Activated naive CD8-positive, alpha-beta T cell treated with anti-CD3 and anti-CD28 coated beads, Interleukin-2, amount 10 ng/mL, durations not matched to agents 7 days and 5 days (primary cell): ENCODE data around the gene CTNNB1. TPM values are rescaled to one million over a fixed set of nuclear protein-coding genes. Genes with fewer than 3 reads are reported as not detected.

Experiments used
- ATAC-seq: fragments of 150-1000 bp; cut with Tn5 transposase; one replicate; pipeline ENCODE4 v1.10.0; 2021; ENCODE audit warnings: low read depth, moderate library complexity
- POLR2A ChIA-PET: fragments of 350-600 bp; sonication (Branson Sonifier 250); formaldehyde crosslinking; loops from one replicate; lab custom pipeline; 2021; ENCODE audit warnings: antibody characterized with exemption; lab: Charles Lee
- DNase-seq: peaks from one replicate; pipeline ENCODE4 v3.0.0; 2021
- H3K27ac Mint-ChIP-seq: one replicate; pipeline ENCODE4 v1.8.0; 2022; ENCODE audit warnings: mild to moderate bottlenecking, mixed read lengths
- H3K27me3 Mint-ChIP-seq: one replicate; pipeline ENCODE4 v1.8.0; 2022; ENCODE audit warnings: mild to moderate bottlenecking, moderate library complexity, mixed read lengths
- H3K36me3 Mint-ChIP-seq: one replicate; pipeline ENCODE4 v1.8.0; 2021; ENCODE audit warnings: mild to moderate bottlenecking, mixed read lengths
- H3K4me1 Mint-ChIP-seq: one replicate; pipeline ENCODE4 v1.8.0; 2021; ENCODE audit warnings: mixed read lengths
- H3K4me3 Mint-ChIP-seq: one replicate; pipeline ENCODE4 v1.8.0; 2022; ENCODE audit warnings: mild to moderate bottlenecking, moderate library complexity, mixed read lengths
- H3K9me3 Mint-ChIP-seq: one replicate; pipeline ENCODE4 v1.8.0; 2021; ENCODE audit warnings: mixed read lengths
- total RNA-seq, 2 experiments: library from RNA; stranded (reverse); gene quantifications; one replicate each; pipeline ENCODE4 v1.2.3, GENCODE V29; 2021

CTNNB1 gene
- total RNA-seq, 2 experiments from 2014 or later = 135 to 139 TPM

- no peak overlapping the region for H3K4me3 Mint-ChIP-seq
- ATAC-seq (no peak), DNase-seq (no peak)
- H3K27me3 Mint-ChIP-seq = no peaks in the 10 kb centered on the region
- H3K27ac Mint-ChIP-seq = no peak overlapping the region
- no peaks in the 10 kb centered on the region for H3K4me1 Mint-ChIP-seq
- POLR2A ChIA-PET = no interaction called here
- H3K9me3 Mint-ChIP-seq = no peaks in the 10 kb centered on the region
- peaks cover 48% of the 10 kb centered on the region for H3K36me3 Mint-ChIP-seq
These were observed 38.6 kb downstream of the CTNNB1 start for GRCh38 chr3:41237907-41238306.

GRCh38 chr3:41239587-41239986 is 40.3 kb downstream of the CTNNB1 start:
- no peak for ATAC-seq

GRCh38 chr3:41241161-41241560 is 41.9 kb downstream of the CTNNB1 start:
- Mint-ChIP-seq H3K36me3 (peaks cover 33% of the 10 kb centered on the region), H3K27ac (no peak overlapping the region), H3K9me3 (no peaks in the 10 kb centered on the region), H3K4me1 (no peaks in the 10 kb centered on the region), H3K4me3 (no peak overlapping the region), H3K27me3 (no peaks in the 10 kb centered on the region)
- ATAC-seq (no peak), DNase-seq (no peak)
- POLR2A ChIA-PET = no interaction called here

More at GRCh38 chr3:41239587-41239986, 40.3 kb downstream of the CTNNB1 start:
- Mint-ChIP-seq H3K27ac (no peak overlapping the region), H3K4me1 (no peaks in the 10 kb centered on the region), H3K27me3 (no peaks in the 10 kb centered on the region), H3K4me3 (no peak overlapping the region), H3K36me3 (peaks cover 38% of the 10 kb centered on the region), H3K9me3 (no peaks in the 10 kb centered on the region)
- POLR2A ChIA-PET = interaction anchor here (0.6 kb wide), 2 partner anchors 10 to 405 kb away, joined by 3 to 4 read pairs; no protein-coding TSS in a partner anchor
- DNase-seq = no peak

GRCh38 chr3:41241800-41242571 is 42.7 kb downstream of the CTNNB1 start:
- DNase-seq (no peak), ATAC-seq (no peak)
- no peaks in the 10 kb centered on the region for H3K9me3 Mint-ChIP-seq
- no peaks in the 10 kb centered on the region for H3K4me1 Mint-ChIP-seq
- peaks cover 31% of the 10 kb centered on the region for H3K36me3 Mint-ChIP-seq
- POLR2A ChIA-PET = no interaction called here
- no peak overlapping the region for H3K27ac Mint-ChIP-seq
- H3K27me3 Mint-ChIP-seq = no peaks in the 10 kb centered on the region
- H3K4me3 Mint-ChIP-seq = no peak overlapping the region

- H3K27ac Mint-ChIP-seq = no peak overlapping the region
- no peaks in the 10 kb centered on the region for H3K27me3 Mint-ChIP-seq
- no peaks in the 10 kb centered on the region for H3K9me3 Mint-ChIP-seq
- POLR2A ChIA-PET = no interaction called here
- peaks cover 24% of the 10 kb centered on the region for H3K36me3 Mint-ChIP-seq
- no peaks in the 10 kb centered on the region for H3K4me1 Mint-ChIP-seq
- DNase-seq = no peak
- ATAC-seq = no peak
- no peak overlapping the region for H3K4me3 Mint-ChIP-seq
These were observed 43.9 kb downstream of the CTNNB1 start for GRCh38 chr3:41243183-41243582.

- H3K36me3 Mint-ChIP-seq = peaks cover 12% of the 10 kb centered on the region
- POLR2A ChIA-PET = no interaction called here
- ATAC-seq (no peak), DNase-seq (no peak)
- H3K9me3 Mint-ChIP-seq = no peaks in the 10 kb centered on the region
- no peaks in the 10 kb centered on the region for H3K27me3 Mint-ChIP-seq
- H3K4me3 Mint-ChIP-seq = no peak overlapping the region
- H3K27ac Mint-ChIP-seq = no peak overlapping the region
- no peaks in the 10 kb centered on the region for H3K4me1 Mint-ChIP-seq
These were observed 45.5 kb downstream of the CTNNB1 start for GRCh38 chr3:41244620-41245336.

- POLR2A ChIA-PET = no interaction called here
These were observed 48.0 kb downstream of the CTNNB1 start for GRCh38 chr3:41247055-41248004.

GRCh38 chr3:41248525-41248924 is 49.2 kb downstream of the CTNNB1 start:
- Mint-ChIP-seq H3K27me3 (no peaks in the 10 kb centered on the region), H3K4me1 (no peaks in the 10 kb centered on the region), H3K36me3 (no peaks in the 10 kb centered on the region), H3K9me3 (no peaks in the 10 kb centered on the region), H3K27ac (no peak overlapping the region), H3K4me3 (no peak overlapping the region)
- no peak for ATAC-seq
- no peak for DNase-seq
- POLR2A ChIA-PET = no interaction called here

More at GRCh38 chr3:41247055-41248004, 48.0 kb downstream of the CTNNB1 start:
- no peaks in the 10 kb centered on the region for H3K4me1 Mint-ChIP-seq
- ATAC-seq (no peak), DNase-seq (no peak)
- H3K36me3 Mint-ChIP-seq = no peaks in the 10 kb centered on the region
- H3K9me3 Mint-ChIP-seq = no peaks in the 10 kb centered on the region
- no peaks in the 10 kb centered on the region for H3K27me3 Mint-ChIP-seq
- no peak overlapping the region for H3K27ac Mint-ChIP-seq
- no peak overlapping the region for H3K4me3 Mint-ChIP-seq

- POLR2A ChIA-PET = no interaction called here
- no peak for DNase-seq
- Mint-ChIP-seq H3K36me3 (no peaks in the 10 kb centered on the region), H3K4me3 (no peak overlapping the region), H3K9me3 (no peaks in the 10 kb centered on the region), H3K27me3 (no peaks in the 10 kb centered on the region), H3K4me1 (no peaks in the 10 kb centered on the region), H3K27ac (no peak overlapping the region)
- no peak for ATAC-seq
These were observed 50.0 kb downstream of the CTNNB1 start for GRCh38 chr3:41249318-41249717.

GRCh38 chr3:41250825-41251224 is 51.5 kb downstream of the CTNNB1 start:
- ATAC-seq (no peak), DNase-seq (no peak)
- POLR2A ChIA-PET = no interaction called here
- Mint-ChIP-seq H3K27ac (no peak overlapping the region), H3K36me3 (no peaks in the 10 kb centered on the region), H3K9me3 (no peaks in the 10 kb centered on the region), H3K4me3 (no peak overlapping the region), H3K4me1 (no peaks in the 10 kb centered on the region), H3K27me3 (no peaks in the 10 kb centered on the region)

- DNase-seq (no peak), ATAC-seq (no peak)
- Mint-ChIP-seq H3K27me3 (no peaks in the 10 kb centered on the region), H3K9me3 (no peaks in the 10 kb centered on the region), H3K4me3 (no peak overlapping the region), H3K27ac (no peak overlapping the region), H3K36me3 (no peaks in the 10 kb centered on the region), H3K4me1 (no peaks in the 10 kb centered on the region)
- POLR2A ChIA-PET = no interaction called here
These were observed 52.3 kb downstream of the CTNNB1 start for GRCh38 chr3:41251593-41251992.

GRCh38 chr3:41258239-41258800 is 59.0 kb downstream of the CTNNB1 start:
- Mint-ChIP-seq H3K4me1 (peaks cover 2% of the 10 kb centered on the region), H3K9me3 (peaks cover 5% of the 10 kb centered on the region), H3K4me3 (no peak overlapping the region), H3K36me3 (no peaks in the 10 kb centered on the region), H3K27ac (no peak overlapping the region), H3K27me3 (no peaks in the 10 kb centered on the region)
- ATAC-seq (no peak), DNase-seq (no peak)
- POLR2A ChIA-PET = no interaction called here
